ENCODE measurements around the gene NIT1.

Gene NIT1

GRCh38 chr1:161159087-161159912 lies 41.4 kb downstream of the NIT1 start, which contains the start of gene USP21:
USP21 (plus strand) TSS chr1:161159500; CDS start chr1:161160641, 1,141 bp downstream.
- DNase-seq = peak; percentile 90

- no peak for DNase-seq
Observed at GRCh38 chr1:161159913-161160243, 42.0 kb downstream of the NIT1 start.

GRCh38 chr1:161160671-161161145 lies 42.8 kb downstream of the NIT1 start:
- no peak for DNase-seq

GRCh38 chr1:161161652-161162051 lies 43.7 kb downstream of the NIT1 start:
- no peak for DNase-seq

- DNase-seq = no peak
Observed at GRCh38 chr1:161162052-161162451, 44.1 kb downstream of the NIT1 start.

GRCh38 chr1:161162806-161163205 lies 44.9 kb downstream of the NIT1 start:
- no peak for DNase-seq

- no peak for DNase-seq
Observed at GRCh38 chr1:161163793-161164192, 45.9 kb downstream of the NIT1 start.

GRCh38 chr1:161164901-161165610 lies 47.2 kb downstream of the NIT1 start:
- no peak for DNase-seq

- peak; percentile 85 for DNase-seq
Observed at GRCh38 chr1:161165742-161166668, 48.1 kb downstream of the NIT1 start, which contains the start of gene PPOX. PPOX (plus strand) TSS chr1:161166426; CDS start chr1:161166848, 422 bp downstream.

- no peak for DNase-seq
Observed at GRCh38 chr1:161166669-161167548, 49.0 kb downstream of the NIT1 start.

GRCh38 chr1:161168906-161169305 lies 51.0 kb downstream of the NIT1 start:
- no peak for DNase-seq

Data from activated CD8-positive, alpha-beta memory T cell treated with anti-CD3 and anti-CD28 coated beads, Interleukin-2, amount 50 U/mL, for 4 hours (primary cell).